ENCODE data around the gene SEZ6.
A peak's percentile ranks its signal among the peaks of the same experiment; 100 is the strongest.

The SEZ6 gene

GRCh38 chr17:29039764-29040598, 34.1 kb upstream of the SEZ6 start:
- Histone ChIP-seq H3K4me3 (ENCODE audit: low read length) (no peak overlapping the region), H3K36me3 (replicated peaks; ENCODE audit: low read depth, low read length) (no peaks in the 10 kb centered on the region), H3K79me2 (ENCODE audit: low read length) (no peaks in the 10 kb centered on the region), H3K9me3 (ENCODE audit: insufficient read depth, low read length) (no peaks in the 10 kb centered on the region), H3K27me3 (ENCODE audit: low read depth, low read length) (peaks cover 37% of the 10 kb centered on the region), H2AFZ (ENCODE audit: low read depth, low read length) (no peak overlapping the region), H4K20me1 (ENCODE audit: insufficient read depth, low read length) (no peaks in the 10 kb centered on the region), H3K4me2 (ENCODE audit: low read length) (no peak overlapping the region), H3K27ac (ENCODE audit: low read length) (no peak overlapping the region), H3K9ac (ENCODE audit: low read length) (no peak overlapping the region), H3K4me1 (ENCODE audit: low read length) (peaks cover 24% of the 10 kb centered on the region)
- TF ChIP-seq CTCF (IDR thresholded peaks at IDR 0.05; ENCODE audit: low read depth, low read length) (no peak), EZH2phosphoT487 (IDR thresholded peaks at IDR 0.05; ENCODE audit: low read depth) (no peak)

DNA sequence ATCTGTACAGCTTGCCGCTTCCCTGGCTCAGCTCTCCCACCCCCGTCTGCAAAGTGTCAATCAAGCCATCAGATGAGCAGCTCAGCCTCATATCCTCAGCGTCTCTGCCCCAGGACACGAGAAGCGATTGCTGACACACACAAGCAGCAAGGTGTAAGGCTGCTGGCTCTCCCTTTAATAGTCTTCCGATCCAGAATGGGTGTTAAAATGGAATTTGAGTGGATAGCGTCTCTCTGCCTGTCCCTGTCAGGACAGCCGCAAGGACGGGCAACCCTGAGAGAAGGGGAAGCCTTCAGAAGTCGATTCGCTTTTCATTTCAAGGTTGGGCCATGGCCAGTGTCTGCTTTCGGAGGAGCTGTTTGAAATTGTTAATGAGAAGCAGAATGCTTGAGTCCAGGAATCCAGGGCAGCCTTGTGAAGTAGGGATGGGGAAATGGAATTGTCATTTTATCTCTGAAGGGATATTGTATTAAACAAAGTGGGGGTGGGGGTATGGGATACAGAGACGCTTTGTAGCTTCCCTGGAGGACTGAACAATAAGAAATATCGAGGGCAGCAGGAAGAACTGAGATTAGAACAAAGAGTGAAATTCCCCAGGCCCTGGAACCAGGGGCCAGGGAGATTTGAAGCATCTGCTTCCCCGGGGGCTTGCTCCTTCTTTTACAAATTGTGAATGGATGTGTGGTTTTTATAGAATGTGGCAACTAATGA, 32.4 kb upstream of the SEZ6 start:
- no peaks in the 10 kb centered on the region for H4K20me1 ChIP-seq (ENCODE audit: insufficient read depth, low read length)
- no peak for TF ChIP-seq EZH2phosphoT487 (IDR thresholded peaks at IDR 0.05; ENCODE audit: low read depth)
- TF ChIP-seq CTCF (IDR thresholded peaks at IDR 0.05; ENCODE audit: low read depth, low read length) = no peak
- no peak overlapping the region for H3K9ac ChIP-seq (ENCODE audit: low read length)
- H3K9me3 ChIP-seq (ENCODE audit: insufficient read depth, low read length) = peaks cover 13% of the 10 kb centered on the region
- no peak overlapping the region for H3K4me3 ChIP-seq (ENCODE audit: low read length)
- no peak overlapping the region for H2AFZ ChIP-seq (ENCODE audit: low read depth, low read length)
- peaks cover 54% of the 10 kb centered on the region for H3K27me3 ChIP-seq (ENCODE audit: low read depth, low read length)
- no peaks in the 10 kb centered on the region for H3K79me2 ChIP-seq (ENCODE audit: low read length)
- peaks cover 14% of the 10 kb centered on the region for H3K4me1 ChIP-seq (ENCODE audit: low read length)
- H3K36me3 ChIP-seq (replicated peaks; ENCODE audit: low read depth, low read length) = peaks cover 3% of the 10 kb centered on the region
- no peak overlapping the region for H3K27ac ChIP-seq (ENCODE audit: low read length)
- H3K4me2 ChIP-seq (ENCODE audit: low read length) = no peak overlapping the region

GRCh38 chr17:29037739-29038084, 31.9 kb upstream of the SEZ6 start:
- Histone ChIP-seq H3K9me3 (ENCODE audit: insufficient read depth, low read length) (peaks cover 13% of the 10 kb centered on the region), H3K4me1 (ENCODE audit: low read length) (peaks cover 9% of the 10 kb centered on the region), H3K27ac (ENCODE audit: low read length) (no peak overlapping the region), H4K20me1 (ENCODE audit: insufficient read depth, low read length) (no peaks in the 10 kb centered on the region), H3K4me2 (ENCODE audit: low read length) (no peak overlapping the region), H3K79me2 (ENCODE audit: low read length) (no peaks in the 10 kb centered on the region), H3K4me3 (ENCODE audit: low read length) (no peak overlapping the region), H3K9ac (ENCODE audit: low read length) (no peak overlapping the region), H2AFZ (ENCODE audit: low read depth, low read length) (no peak overlapping the region), H3K27me3 (ENCODE audit: low read depth, low read length) (peaks cover 59% of the 10 kb centered on the region), H3K36me3 (replicated peaks; ENCODE audit: low read depth, low read length) (peaks cover 3% of the 10 kb centered on the region)
- TF ChIP-seq CTCF (IDR thresholded peaks at IDR 0.05; ENCODE audit: low read depth, low read length) = no peak
- no peak for TF ChIP-seq EZH2phosphoT487 (IDR thresholded peaks at IDR 0.05; ENCODE audit: low read depth)

DNA sequence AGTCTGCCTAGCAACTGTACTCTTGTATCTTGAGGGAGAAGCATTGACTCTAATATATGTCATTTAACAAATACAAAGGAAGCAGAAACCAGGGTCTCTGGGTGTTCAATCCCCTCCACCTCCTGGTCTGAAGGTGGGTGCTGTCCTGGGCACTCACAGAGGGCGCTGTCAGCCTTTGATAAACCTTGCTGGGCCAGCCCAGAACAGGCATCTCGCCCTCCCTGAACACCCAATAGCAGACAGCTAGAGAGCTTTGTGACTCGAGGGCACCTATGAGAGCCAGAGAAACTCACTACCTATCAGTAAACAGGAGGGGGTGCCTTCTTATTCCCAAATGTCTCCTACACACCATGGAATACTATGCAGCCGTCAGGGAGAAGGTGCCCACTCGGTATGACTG, 30.8 kb upstream of the SEZ6 start:
- H3K4me1 ChIP-seq (ENCODE audit: low read length) = no peaks in the 10 kb centered on the region

More for the DNA sequence above, 30.8 kb upstream of the SEZ6 start:
- Histone ChIP-seq H3K79me2 (ENCODE audit: low read length) (no peaks in the 10 kb centered on the region), H3K4me2 (ENCODE audit: low read length) (no peak overlapping the region), H3K36me3 (replicated peaks; ENCODE audit: low read depth, low read length) (peaks cover 3% of the 10 kb centered on the region), H3K27me3 (ENCODE audit: low read depth, low read length) (peaks cover 70% of the 10 kb centered on the region), H4K20me1 (ENCODE audit: insufficient read depth, low read length) (no peaks in the 10 kb centered on the region), H3K9me3 (ENCODE audit: insufficient read depth, low read length) (peaks cover 13% of the 10 kb centered on the region), H3K27ac (ENCODE audit: low read length) (no peak overlapping the region), H3K9ac (ENCODE audit: low read length) (no peak overlapping the region), H3K4me3 (ENCODE audit: low read length) (no peak overlapping the region), H2AFZ (ENCODE audit: low read depth, low read length) (no peak overlapping the region)
- TF ChIP-seq EZH2phosphoT487 (IDR thresholded peaks at IDR 0.05; ENCODE audit: low read depth) (no peak), CTCF (IDR thresholded peaks at IDR 0.05; ENCODE audit: low read depth, low read length) (peak; percentile 11; the same call in 1 of the 2 replicates)

Data from OCI-LY3 (cell line).